ENCODE measurements around the gene MRPS5.
"Not testable (repeated sequence)": the region's sequence is repeated elsewhere in the genome, so short reads cannot be mapped to it uniquely, and the experiment has no call there.

The MRPS5 gene

DNA sequence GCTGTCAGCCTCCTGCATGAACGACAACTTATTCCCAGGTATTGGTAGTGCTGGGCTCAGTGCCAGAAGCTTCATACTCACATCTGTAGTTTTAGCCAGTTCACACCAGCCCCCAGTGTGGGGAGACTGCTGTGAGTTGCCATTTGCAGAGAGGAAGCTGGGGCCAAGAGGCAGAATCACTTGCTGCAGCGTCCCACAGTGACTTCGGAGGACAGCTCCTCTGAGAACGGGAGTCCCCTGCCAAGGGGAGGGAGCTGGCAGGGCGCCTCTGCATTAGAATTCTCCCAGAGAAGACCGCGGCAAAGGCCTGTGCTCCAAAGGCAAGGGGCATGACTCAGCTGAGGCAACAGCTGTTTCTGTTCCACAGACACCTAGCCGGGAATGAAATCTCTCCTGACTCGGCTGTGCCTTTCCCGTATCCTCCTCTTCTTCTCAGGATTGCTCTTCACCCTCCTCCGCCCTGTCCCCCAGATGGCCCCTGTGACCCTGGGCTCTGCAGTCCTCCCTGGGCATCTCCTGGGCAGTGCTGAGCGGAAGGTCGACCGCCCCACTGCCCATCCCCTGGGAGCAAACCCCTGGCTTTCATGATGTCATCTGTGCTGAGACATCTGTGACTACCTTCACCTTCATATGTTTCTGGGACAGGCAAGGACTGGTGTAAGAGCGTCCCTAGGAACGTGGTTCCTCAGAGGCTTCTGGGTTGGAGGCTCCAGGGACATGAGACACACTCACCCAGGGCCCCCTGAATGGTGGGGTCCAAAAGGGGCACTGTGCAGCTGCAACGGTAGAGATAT, 78.1 kb downstream of the MRPS5 start:
- Histone ChIP-seq H2AFZ (ENCODE audit: low read depth, low read length) (no peak overlapping the region), H3K4me3 (ENCODE audit: low read length) (no peak overlapping the region), H3K4me1 (ENCODE audit: insufficient read depth, low read length) (no peaks in the 10 kb centered on the region), H3K36me3 (ENCODE audit: insufficient read depth, low read length) (no peaks in the 10 kb centered on the region), H3K9me3 (ENCODE audit: low read length) (no peaks in the 10 kb centered on the region), H3K27me3 (ENCODE audit: insufficient read depth, low read length) (peaks cover 18% of the 10 kb centered on the region)

DNA sequence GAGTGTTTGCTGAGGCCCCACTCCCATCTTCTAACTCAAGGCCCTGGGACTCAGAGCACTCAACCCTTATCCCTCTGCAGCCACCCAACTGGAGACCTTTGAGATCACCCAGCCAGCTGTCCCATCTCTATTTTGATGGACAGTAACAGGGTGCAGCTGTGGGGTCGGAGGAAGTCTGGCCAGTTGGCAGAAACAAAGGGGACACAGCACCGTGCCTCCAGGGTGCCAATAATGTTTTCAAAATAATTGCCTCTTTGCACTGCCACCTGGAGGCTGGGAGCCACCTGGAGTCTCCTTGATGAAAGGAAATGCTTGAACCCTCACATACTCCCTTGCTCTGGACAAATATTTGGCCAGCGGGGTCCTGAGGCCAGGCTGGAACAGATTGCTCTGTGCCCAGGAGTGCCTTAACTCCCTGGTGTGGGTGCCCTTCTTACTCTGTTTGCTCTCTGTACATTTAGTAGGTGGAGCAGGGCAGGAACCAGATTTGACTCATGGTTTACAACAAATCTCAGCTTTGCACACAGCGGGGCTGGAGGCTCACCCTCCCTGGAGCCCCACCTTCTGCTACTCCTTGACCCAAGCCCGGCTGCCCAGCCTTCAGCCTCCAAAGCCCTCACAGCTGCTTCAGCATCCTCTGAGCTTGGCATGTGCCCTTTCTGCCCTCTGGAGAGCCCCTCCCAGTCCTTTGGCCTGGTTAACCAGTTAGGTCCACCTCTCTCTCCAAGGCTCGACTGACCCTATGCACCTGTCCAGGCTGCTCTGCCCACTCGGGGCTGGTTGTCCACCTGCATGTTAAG, 78.9 kb downstream of the MRPS5 start:
- Histone ChIP-seq H3K4me3 (ENCODE audit: low read length) (no peak overlapping the region), H3K27me3 (ENCODE audit: insufficient read depth, low read length) (peaks cover 18% of the 10 kb centered on the region), H3K4me1 (ENCODE audit: insufficient read depth, low read length) (no peaks in the 10 kb centered on the region), H2AFZ (ENCODE audit: low read depth, low read length) (no peak overlapping the region), H3K36me3 (ENCODE audit: insufficient read depth, low read length) (no peaks in the 10 kb centered on the region), H3K9me3 (ENCODE audit: low read length) (no peaks in the 10 kb centered on the region)

DNA sequence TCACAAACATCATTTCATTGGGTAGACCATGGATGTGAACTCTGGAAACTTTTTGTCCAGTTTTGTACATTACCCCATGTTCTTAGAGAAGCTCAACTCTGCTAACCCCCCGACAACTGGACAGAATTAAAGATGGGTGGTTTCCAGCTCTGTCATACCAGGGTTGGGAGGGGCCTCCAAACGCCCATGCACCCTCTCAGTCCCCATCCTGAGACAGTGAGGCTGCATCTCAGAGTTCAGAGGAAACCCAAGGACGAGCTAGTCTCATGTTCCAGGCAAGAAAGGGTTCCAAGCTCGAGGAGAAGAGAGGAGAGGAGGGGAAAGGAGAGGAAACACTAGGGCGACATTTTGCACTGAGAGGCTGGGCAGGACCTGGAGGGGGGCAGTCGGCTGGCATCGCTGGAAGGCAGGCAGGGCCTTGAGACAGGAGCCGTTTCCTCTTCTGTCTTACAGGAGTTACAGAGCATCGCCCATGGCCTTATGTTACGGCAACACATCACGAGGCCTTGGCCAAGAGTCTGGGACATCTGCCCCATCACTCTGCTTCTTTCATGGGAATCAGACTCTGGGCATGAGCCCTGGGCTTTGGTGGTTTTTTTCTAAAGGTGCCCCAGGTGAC, 79.7 kb downstream of the MRPS5 start:
- no peaks in the 10 kb centered on the region for H3K36me3 ChIP-seq (ENCODE audit: insufficient read depth, low read length)
- no peak overlapping the region for H3K4me3 ChIP-seq (ENCODE audit: low read length)
- H2AFZ ChIP-seq (ENCODE audit: low read depth, low read length) = no peak overlapping the region
- no peaks in the 10 kb centered on the region for H3K4me1 ChIP-seq (ENCODE audit: insufficient read depth, low read length)
- H3K27me3 ChIP-seq (ENCODE audit: insufficient read depth, low read length) = peaks cover 18% of the 10 kb centered on the region
- H3K9me3 ChIP-seq (ENCODE audit: low read length) = no peaks in the 10 kb centered on the region

DNA sequence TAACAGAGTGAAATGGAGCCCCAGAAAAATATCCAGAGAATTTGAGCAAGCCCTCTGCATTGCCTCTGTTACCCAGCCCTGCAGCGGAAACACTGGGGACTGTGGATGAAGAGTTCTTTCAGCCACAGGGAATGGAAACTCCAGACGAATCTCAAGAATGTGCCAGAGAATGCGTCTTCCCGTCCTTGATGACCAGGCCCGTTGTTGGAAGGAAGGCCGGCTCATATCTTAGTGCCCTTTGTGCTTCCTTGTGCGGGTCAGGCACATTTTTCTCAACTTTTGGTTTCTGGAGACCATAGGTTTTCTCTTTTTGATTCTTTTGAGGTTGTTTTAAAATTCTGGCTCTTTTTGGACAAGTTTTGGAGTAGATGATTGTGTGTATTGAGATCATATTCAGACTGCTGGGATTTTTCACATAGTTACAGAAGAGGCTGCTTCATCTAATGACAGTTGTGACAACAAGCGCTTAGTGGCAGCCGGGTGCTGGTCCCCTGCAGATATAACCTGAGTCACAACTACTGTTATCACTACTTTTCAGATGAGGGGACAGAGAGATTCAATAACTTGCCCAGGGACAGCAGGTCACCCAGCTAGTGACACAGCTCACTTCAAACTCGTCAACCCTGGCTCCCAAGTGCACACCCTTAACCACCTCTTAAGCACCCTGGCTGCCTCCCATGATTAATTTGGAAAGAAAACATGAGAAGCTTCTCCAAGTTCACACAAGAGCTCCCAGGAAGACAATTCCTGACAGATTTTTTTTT, 80.4 kb downstream of the MRPS5 start:
- H3K4me3 ChIP-seq (ENCODE audit: low read length) = no peak overlapping the region
- H2AFZ ChIP-seq (ENCODE audit: low read depth, low read length) = no peak overlapping the region
- H3K9me3 ChIP-seq (ENCODE audit: low read length) = no peaks in the 10 kb centered on the region
- no peaks in the 10 kb centered on the region for H3K36me3 ChIP-seq (ENCODE audit: insufficient read depth, low read length)
- peaks cover 18% of the 10 kb centered on the region for H3K27me3 ChIP-seq (ENCODE audit: insufficient read depth, low read length)
- no peaks in the 10 kb centered on the region for H3K4me1 ChIP-seq (ENCODE audit: insufficient read depth, low read length)

DNA sequence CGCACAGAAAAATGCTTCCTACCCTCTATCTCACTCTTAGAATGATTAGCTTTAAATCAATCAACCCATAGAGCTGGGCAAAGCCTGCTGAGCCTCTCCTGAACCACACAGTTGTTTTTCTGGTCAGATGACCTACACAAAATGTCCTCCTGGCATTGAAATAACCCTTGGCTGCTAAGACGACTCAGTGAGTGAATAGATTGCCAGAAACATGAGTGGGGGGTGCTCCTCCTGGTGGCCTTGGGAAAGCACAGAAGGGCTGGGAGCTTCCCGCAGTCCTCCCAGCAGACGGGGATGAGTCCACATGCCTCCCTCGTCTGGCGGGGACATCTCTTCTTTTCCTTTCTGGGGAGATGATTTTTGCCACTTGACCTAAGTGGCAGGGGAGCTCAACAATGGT, 81.2 kb downstream of the MRPS5 start:
- no peaks in the 10 kb centered on the region for H3K36me3 ChIP-seq (ENCODE audit: insufficient read depth, low read length)
- no peaks in the 10 kb centered on the region for H3K9me3 ChIP-seq (ENCODE audit: low read length)
- H3K4me1 ChIP-seq (ENCODE audit: insufficient read depth, low read length) = no peaks in the 10 kb centered on the region
- no peak overlapping the region for H2AFZ ChIP-seq (ENCODE audit: low read depth, low read length)
- peaks cover 18% of the 10 kb centered on the region for H3K27me3 ChIP-seq (ENCODE audit: insufficient read depth, low read length)
- H3K4me3 ChIP-seq (ENCODE audit: low read length) = no peak overlapping the region

DNA sequence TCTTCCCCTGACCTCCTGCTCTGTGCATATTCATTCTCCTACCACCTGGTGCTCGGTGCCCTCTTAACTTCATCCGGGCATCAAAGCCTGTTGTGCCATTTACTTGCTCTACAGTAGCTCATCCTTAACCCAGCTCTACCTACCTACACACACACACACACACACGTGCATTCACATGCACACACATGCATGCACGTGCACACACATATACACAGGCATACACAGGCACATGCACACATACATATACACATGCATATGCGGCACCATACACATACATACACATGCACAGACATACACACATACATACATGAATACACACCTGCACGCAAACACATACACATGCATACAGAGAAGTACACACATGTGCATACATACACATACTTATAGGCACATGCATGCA, 81.6 kb downstream of the MRPS5 start:
- Histone ChIP-seq H2AFZ (ENCODE audit: low read depth, low read length) (no peak overlapping the region), H3K36me3 (ENCODE audit: insufficient read depth, low read length) (no peaks in the 10 kb centered on the region), H3K4me1 (ENCODE audit: insufficient read depth, low read length) (no peaks in the 10 kb centered on the region), H3K4me3 (ENCODE audit: low read length) (no peak overlapping the region), H3K27me3 (ENCODE audit: insufficient read depth, low read length) (peaks cover 18% of the 10 kb centered on the region), H3K9me3 (ENCODE audit: low read length) (no peaks in the 10 kb centered on the region)

DNA sequence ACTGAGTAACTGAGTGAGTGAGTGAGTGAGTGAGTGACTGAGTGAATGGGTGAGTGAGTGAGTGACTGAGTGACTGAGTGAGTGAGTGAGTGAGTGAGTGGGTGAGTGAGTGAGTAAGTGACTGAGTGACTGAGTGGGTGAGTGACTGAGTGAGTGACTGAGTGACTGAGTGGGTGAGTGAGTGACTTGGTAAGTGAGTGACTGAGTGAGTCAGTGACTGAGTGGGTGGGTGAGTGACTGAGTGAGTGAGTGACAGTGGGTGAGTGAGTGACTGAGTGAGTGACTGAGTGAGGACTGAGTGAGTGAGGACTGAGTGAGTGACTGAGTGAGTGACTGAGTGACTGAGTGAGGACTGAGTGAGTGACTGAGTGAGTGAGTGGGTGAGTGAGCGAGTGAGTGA, 82.2 kb downstream of the MRPS5 start:
- H3K4me1 ChIP-seq (ENCODE audit: insufficient read depth, low read length) = no peaks in the 10 kb centered on the region
- H3K9me3 ChIP-seq (ENCODE audit: low read length) = no peaks in the 10 kb centered on the region
- no peak overlapping the region for H3K4me3 ChIP-seq (ENCODE audit: low read length)
- H2AFZ ChIP-seq (ENCODE audit: low read depth, low read length) = no peak overlapping the region
- H3K27me3 ChIP-seq (ENCODE audit: insufficient read depth, low read length) = peaks cover 18% of the 10 kb centered on the region
- H3K36me3 ChIP-seq (ENCODE audit: insufficient read depth, low read length) = no peaks in the 10 kb centered on the region

DNA sequence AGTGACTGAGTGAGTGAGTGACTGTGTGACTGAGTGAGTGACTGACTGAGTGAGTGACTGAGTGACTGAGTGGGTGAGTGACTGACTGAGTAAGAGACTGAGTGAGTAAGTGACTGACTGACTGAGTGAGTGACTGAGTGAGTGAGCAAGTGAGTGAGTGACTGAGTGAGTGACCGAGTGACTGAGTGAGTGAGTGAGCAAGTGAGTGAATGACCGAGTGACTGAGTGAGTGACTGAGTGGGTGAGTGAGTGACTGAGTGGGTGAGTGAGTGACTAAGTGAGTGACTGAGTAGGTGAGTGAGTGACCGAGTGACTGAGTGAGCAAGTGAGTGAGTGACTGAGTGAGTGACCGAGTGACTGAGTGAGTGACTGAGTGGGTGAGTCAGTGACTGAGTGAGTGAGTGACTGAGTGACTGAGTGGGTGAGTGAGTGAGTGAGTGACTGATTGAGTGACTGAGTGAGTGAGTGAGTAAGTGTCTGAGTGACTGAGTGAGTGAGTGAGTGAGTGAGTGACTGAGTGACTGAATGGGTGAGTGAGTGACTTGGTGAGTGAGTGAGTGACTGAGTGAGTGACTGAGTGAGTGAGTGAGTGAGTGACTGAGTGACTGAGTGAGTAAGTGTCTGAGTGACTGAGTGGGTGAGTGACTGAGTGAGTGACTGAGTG, 82.8 kb downstream of the MRPS5 start:
- Histone ChIP-seq H3K4me3 (ENCODE audit: low read length) (no peak overlapping the region), H3K27me3 (ENCODE audit: insufficient read depth, low read length) (peaks cover 14% of the 10 kb centered on the region), H3K36me3 (ENCODE audit: insufficient read depth, low read length) (no peaks in the 10 kb centered on the region), H2AFZ (ENCODE audit: low read depth, low read length) (no peak overlapping the region), H3K9me3 (ENCODE audit: low read length) (no peaks in the 10 kb centered on the region), H3K4me1 (ENCODE audit: insufficient read depth, low read length) (no peaks in the 10 kb centered on the region)

DNA sequence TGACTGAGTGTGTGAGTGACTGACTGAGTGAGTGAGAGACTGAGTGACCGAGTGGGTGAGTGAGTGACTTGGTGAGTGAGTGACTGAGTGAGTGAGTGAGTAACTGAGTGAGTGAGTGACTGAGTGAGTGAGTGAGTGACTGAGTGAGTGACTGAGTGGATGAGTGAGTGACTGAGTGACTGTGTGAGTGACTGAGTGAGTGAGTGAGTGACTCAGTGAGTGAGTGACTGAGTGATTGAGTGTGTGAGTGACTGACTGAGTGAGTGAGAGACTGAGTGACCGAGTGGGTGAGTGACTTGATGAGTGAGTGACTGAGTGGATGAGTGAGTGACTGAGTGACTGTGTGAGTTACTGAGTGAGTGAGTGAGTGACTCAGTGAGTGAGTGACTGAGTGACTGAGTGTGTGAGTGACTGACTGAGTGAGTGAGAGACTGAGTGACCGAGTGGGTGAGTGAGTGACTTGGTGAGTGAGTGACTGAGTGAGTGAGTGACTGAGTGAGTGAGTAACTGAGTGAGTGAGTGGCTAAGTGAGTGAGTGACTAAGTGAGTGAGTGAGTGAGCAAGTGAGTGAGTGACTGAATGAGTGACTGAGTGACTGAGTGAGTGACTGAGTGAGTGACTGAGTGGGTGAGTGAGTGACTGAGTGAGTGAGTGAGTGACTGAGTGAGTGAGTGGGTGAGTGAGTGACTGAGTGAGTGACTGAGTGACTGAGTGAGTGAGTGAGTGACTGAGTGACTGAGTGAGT, 83.6 kb downstream of the MRPS5 start:
- not testable (repeated sequence) for H3K4me3 ChIP-seq (ENCODE audit: low read length); H2AFZ ChIP-seq (ENCODE audit: low read depth, low read length); H3K36me3 ChIP-seq (ENCODE audit: insufficient read depth, low read length); H3K27me3 ChIP-seq (ENCODE audit: insufficient read depth, low read length); H3K9me3 ChIP-seq (ENCODE audit: low read length); H3K4me1 ChIP-seq (ENCODE audit: insufficient read depth, low read length)

DNA sequence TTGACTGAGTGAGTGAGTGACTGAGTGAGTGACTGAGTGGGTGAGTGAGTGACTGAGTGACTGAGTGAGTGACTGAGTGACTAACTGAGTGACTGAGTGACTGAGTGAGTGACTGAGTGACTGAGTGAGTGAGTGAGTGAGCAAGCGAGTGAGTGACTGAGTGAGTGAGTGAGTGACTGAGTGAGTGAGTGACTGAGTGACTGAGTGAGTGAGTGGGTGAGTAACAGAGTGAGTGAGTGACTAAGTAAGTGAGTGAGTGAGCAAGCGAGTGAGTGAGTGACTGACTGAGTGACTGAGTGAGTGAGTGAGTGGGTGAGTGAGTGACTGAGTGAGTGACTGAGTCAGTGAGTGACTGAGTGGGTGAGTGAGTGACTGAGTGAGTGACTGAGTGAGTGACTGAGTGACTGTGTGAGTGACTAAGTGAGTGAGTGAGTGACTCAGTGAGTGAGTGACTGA, 84.2 kb downstream of the MRPS5 start:
- Histone ChIP-seq H3K9me3 (ENCODE audit: low read length) (no peaks in the 10 kb centered on the region), H3K4me3 (ENCODE audit: low read length) (no peak overlapping the region), H2AFZ (ENCODE audit: low read depth, low read length) (no peak overlapping the region), H3K27me3 (ENCODE audit: insufficient read depth, low read length) (peaks cover 6% of the 10 kb centered on the region), H3K4me1 (ENCODE audit: insufficient read depth, low read length) (no peaks in the 10 kb centered on the region), H3K36me3 (ENCODE audit: insufficient read depth, low read length) (no peaks in the 10 kb centered on the region)

DNA sequence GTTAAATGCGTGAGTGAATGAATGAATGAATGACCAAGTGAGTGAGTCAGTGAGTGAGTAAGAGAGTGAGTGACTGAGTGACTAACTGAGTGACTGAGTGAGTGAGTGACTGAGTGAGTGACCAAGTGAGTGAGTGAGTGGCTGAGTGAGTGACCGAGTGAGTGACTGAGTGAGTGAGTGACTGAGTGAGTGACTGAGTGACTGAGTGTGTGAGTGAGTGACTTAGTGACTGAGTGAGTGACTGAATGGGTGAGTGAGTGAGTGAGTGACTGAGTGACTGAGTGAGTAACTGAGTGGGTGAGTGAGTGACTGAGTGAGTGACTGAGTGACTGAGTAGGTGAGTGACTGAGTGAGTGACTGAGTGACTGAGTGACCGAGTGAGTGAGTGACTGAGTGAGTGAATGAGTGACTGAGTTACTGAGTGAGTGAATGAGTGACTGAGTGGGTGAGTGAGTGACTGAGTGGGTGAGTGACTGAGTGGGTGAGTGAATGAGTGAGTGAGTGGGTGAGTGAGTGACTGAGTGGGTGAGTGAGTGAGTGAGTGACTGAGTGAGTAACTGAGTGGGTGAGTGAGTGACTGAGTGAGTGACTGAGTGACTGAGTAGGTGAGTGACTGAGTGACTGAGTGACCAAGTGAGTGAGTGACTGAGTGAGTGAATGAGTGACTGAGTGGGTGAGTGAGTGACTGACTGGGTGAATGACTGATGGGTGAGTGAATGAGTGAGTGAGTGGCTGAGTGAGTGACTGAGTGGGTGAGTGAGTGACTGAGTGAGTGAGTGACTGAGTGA, 84.8 kb downstream of the MRPS5 start:
- H3K9me3 ChIP-seq (ENCODE audit: low read length) = no peaks in the 10 kb centered on the region
- H3K36me3 ChIP-seq (ENCODE audit: insufficient read depth, low read length) = no peaks in the 10 kb centered on the region
- no peaks in the 10 kb centered on the region for H3K4me1 ChIP-seq (ENCODE audit: insufficient read depth, low read length)
- H3K4me3 ChIP-seq (ENCODE audit: low read length) = no peak overlapping the region
- H2AFZ ChIP-seq (ENCODE audit: low read depth, low read length) = no peak overlapping the region
- peaks cover 11% of the 10 kb centered on the region for H3K27me3 ChIP-seq (ENCODE audit: insufficient read depth, low read length)
